A673 (cell line): ENCODE data around the gene GPR84.

ENCODE experiments used
- CTCF ChIP-seq: fragments of 300-800, 200-600 bp; sonication (generic); conservative IDR thresholded peaks from 2 replicates; pipeline ENCODE4 v1.5.1; 2017; ENCODE audit warnings: low read depth, mild to moderate bottlenecking, antibody characterized with exemption, low read length, moderate library complexity, mixed read lengths
- EZH2 ChIP-seq: fragments of 200-600 bp; sonication (generic); IDR thresholded peaks from 2 replicates; pipeline ENCODE4 v1.6.1; 2017; ENCODE audit warnings: borderline replicate concordance, low read depth, mild to moderate bottlenecking, mixed read lengths, antibody characterized with exemption, low read length; ENCODE audit not compliant: poor library complexity, severe bottlenecking

GRCh38 chr12:54356951-54357356 lies 7.3 kb downstream of the GPR84 start:
- TF ChIP-seq CTCF (no peak), EZH2 (no peak)
